D721Med (cell line): ENCODE measurements around the gene PIK3CD.

Source experiments
- DNase-seq: peaks from one replicate; pipeline ENCODE4 v3.0.0; 2011; ENCODE audit warnings: low spot score; ENCODE audit not compliant: insufficient read length
- FAIRE-seq: peaks from 2 replicates; lab custom pipeline; 2011; peaks lifted over from hg19 to GRCh38; lab: Jason Lieb, UNC
- TF ChIP-seq, protein P1 (sequence below): IDR thresholded peaks from 2 replicates; pipeline ENCODE4 v1.5.1; 2012; ENCODE audit warnings: mild to moderate bottlenecking, control low read depth; ENCODE audit not compliant: insufficient read depth; ENCODE audit errors: missing control alignments

PIK3CD gene

DNA sequence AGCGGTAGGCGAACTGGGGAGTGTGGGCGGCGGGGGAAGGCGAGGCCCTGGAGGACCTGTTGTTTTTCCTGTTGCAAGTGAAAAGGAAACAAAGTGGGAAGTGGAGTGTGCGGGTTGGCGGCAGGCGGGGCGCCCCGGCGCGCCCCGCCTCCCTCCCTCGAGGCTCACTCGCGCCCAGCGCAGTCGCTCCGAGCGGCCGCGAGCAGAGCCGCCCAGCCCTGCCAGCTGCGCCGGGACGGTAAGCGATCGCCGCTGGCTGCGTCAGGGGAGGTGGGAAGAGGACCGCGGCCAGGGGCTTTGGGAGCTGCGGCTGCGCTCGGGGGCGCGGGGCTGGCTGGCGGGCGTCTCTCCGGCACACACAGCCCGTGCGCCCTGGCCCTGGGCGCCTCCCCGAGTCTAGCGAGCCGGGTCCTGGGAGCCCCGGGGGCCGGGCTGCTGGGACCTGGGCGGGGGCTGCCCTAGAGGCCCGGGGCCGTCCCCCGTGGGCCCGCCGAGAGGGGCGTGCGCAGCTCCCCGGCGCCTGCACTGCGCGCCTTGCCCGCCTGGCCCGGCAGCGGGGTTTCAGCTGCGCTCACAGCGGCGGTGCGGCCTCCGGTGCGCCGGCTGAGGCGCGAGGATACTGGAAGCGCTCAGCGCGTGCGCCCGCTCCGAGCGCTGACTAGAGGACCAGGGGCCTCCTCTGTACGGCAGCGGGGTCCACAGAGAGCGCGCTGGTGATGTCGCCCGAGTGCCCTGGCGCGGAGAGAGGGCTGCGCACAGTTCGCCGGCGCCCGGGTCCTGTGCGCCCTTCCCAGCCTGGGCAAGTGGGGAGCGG, at the start of gene PIK3CD:
TSS of gene PIK3CD (plus strand) at position 167 of the 814 bp plus-strand sequence. CDS start 58,725 bp downstream, outside the sequence.
- TF ChIP-seq, protein P1, sequence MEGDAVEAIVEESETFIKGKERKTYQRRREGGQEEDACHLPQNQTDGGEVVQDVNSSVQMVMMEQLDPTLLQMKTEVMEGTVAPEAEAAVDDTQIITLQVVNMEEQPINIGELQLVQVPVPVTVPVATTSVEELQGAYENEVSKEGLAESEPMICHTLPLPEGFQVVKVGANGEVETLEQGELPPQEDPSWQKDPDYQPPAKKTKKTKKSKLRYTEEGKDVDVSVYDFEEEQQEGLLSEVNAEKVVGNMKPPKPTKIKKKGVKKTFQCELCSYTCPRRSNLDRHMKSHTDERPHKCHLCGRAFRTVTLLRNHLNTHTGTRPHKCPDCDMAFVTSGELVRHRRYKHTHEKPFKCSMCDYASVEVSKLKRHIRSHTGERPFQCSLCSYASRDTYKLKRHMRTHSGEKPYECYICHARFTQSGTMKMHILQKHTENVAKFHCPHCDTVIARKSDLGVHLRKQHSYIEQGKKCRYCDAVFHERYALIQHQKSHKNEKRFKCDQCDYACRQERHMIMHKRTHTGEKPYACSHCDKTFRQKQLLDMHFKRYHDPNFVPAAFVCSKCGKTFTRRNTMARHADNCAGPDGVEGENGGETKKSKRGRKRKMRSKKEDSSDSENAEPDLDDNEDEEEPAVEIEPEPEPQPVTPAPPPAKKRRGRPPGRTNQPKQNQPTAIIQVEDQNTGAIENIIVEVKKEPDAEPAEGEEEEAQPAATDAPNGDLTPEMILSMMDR, result no peak
- FAIRE-seq (no peak), DNase-seq (no peak)

DNA sequence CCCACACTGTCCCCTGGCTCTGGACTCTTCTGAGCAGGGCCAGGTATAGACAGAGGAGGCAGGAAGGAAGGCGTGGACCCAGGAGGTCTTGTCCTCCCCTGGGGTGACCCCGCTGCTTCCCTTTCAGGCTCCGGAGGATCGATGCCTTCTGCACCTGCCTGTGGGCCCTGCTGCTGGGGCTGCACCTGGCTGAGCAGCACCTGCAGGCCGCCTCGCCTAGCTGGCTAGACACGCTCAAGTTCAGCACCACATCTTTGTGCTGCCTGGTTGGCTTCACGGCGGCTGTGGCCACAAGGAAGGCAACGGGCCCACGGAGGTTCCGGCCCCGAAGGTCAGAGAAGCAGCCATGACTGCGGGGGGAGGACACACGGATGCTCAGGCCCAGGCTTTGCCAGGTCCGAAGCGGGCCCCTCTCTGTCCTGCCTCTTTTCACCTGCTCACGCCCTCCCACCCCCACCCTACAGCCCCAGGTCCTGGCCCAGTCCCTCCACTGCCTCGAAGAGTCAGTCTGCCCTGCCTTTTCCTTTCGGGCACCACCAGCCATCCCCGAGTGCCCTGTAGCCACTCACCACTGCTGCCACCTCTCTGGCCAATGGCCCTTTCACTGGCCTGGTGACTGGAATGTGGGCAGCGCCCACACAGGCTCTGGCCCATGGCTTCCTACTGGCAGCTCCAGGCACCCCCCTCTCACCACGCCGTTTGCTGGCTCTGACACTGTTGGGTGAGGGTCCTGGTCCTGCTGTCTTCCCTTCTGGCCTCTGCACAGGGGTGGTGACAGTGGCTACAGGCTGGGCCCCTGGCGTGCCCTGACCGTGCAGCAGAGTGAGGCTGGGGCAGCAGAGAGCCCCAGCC, 49.4 kb upstream of the PIK3CD start:
- no peak for FAIRE-seq
- TF ChIP-seq, protein P1, result no peak

DNA sequence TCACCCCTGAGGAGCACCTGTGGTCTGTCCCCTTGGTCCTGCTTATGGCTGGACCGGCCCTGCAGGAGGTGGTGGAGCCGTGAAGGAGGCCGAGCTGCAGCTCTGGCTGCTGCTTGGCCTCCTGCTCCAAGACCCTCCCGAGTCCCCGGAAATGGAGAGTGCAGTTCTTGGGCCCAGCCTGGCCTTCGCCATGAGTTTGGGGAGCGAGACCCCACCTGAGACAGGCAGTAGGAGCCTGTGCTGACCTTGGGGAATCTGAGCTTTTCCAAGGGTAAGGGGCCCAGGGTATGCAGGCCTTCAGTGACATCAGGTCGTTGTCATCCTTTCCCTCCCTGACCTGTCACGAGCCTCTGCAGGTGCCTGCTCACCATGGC, 48.8 kb upstream of the PIK3CD start:
- FAIRE-seq (no peak), DNase-seq (no peak)
- TF ChIP-seq, protein P1, result no peak

More for the DNA sequence above, 49.4 kb upstream of the PIK3CD start:
- DNase-seq, result no peak

DNA sequence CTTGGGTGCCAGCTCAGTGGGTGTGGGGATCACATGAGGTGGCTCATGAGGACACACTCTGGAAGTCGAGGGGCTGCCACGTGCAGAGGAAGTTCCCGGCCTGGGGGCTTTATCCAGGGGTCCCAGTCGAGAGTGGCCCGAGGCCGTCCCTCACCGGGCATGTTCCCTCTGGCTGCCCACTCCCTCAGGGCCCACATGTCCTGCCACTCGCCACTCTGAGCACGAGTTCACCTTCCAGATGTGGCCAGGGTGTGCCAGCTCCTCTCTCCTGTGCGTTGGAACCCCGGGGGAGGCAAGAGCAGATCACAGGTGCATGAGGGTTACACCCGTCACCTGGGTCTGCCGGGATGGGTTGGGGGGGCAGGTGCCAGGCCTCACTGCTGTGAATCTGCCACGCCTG, 48.2 kb upstream of the PIK3CD start:
- TF ChIP-seq, protein P1, result no peak
- DNase-seq, result no peak
- FAIRE-seq, result no peak

DNA sequence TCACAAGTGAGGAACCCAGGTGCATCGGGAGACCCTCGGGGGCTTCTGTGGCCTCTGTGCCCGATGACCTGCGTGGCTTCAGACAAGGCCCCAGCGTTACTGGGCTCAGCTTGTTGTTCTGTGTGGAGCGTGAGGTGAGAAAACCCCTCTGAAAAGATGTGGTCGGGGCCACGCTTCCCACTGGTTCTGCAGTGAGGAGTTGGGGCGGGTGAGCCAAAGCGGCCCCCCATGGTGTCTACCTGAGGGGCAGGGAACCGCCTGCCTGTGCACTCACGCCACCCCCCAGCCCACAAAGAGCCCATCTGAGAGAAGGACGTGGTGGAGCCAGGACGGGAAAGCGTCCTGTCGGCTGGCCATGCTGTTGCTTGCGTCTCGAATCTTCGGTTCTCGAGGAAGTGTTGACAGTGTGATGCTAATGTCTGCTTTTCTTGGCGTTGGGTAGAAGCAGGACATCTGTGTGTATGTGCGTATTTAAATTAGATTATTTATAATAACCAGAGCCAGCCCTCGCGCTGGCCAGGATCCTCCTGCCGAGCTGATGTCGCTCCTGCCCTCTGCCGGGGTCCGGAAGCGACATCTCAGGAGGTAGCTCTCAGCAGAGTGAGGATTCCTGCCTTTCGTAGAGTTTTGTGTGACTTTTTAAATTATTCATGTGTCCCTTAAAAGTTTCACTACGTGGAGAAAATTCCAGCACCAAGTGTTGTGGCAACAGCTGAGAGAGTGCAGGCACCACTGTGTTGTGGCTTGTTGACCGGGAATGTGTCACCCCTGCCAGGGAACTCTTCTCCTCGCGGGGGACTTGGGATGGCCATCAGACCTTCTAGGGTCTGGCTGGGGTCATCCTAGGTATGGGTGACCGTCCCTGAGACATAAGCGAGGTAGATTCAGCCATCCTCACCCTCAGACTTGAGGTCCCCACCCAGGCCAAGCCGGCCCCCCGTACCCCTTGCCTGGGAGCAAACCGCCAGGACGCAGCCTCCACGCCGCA, 47.5 kb upstream of the PIK3CD start:
- TF ChIP-seq, protein P1, result no peak
- no peak for FAIRE-seq
- no peak for DNase-seq

DNA sequence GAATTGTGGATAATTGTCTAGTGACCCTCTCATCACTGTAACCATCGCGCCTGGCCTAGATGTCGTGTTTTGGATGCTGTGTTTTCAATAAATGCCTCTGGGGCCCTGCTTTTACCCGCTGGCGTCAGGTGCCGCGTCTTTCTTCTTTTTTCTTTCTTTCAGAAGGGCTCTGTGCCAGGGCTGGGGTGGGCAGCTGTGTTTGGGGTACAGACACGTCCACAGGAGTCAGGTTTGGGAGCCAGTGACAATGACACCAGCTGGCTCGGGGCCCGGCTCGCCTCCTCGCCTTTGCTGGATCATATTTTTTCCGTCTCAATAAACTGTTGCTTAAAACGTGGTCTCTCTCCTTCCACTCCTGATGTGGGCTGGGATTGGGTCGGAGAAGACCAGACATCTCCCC, 46.7 kb upstream of the PIK3CD start:
- TF ChIP-seq, protein P1, result no peak
- DNase-seq (no peak), FAIRE-seq (no peak)
